IPS-20b (cell line): ENCODE results near the gene ZNF697.
"Not testable (repeated sequence)": the region's sequence is repeated elsewhere in the genome, so short reads cannot be mapped to it uniquely, and the experiment has no call there.

Experiments
- H3K27ac ChIP-seq: one replicate; pipeline ENCODE4 v1.5.1; 2013; ENCODE audit warnings: low read length
- H3K27me3 ChIP-seq: 2 replicates; pipeline ENCODE4 v1.6.1; 2013; ENCODE audit warnings: mild to moderate bottlenecking, low read length, inconsistent platforms; ENCODE audit not compliant: insufficient read depth
- H3K36me3 ChIP-seq: 2 replicates; pipeline ENCODE4 v1.6.1; 2013; ENCODE audit warnings: low read depth, mild to moderate bottlenecking, inconsistent platforms, low read length, moderate library complexity; ENCODE audit not compliant: insufficient read depth
- H3K4me1 ChIP-seq: 2 replicates; pipeline ENCODE4 v1.6.1; 2013; ENCODE audit warnings: mild to moderate bottlenecking, control low read depth, inconsistent platforms, low read length, moderate library complexity; ENCODE audit not compliant: insufficient read depth
- H3K4me3 ChIP-seq: 2 replicates; pipeline ENCODE4 v1.5.1; 2013; ENCODE audit warnings: mild to moderate bottlenecking, low read length, inconsistent platforms
- H3K9ac ChIP-seq: 2 replicates; pipeline ENCODE4 v1.6.1; 2013; ENCODE audit warnings: low read depth, mild to moderate bottlenecking, inconsistent platforms, low read length, moderate library complexity
- H3K9me3 ChIP-seq: 2 replicates; pipeline ENCODE4 v1.6.1; 2013; ENCODE audit warnings: mild to moderate bottlenecking, low read depth, low read length, inconsistent platforms; ENCODE audit not compliant: insufficient read depth

The ZNF697 gene

GRCh38 chr1:119626841-119627240 is 21.2 kb downstream of the ZNF697 start:
- no peak overlapping the region for H3K9ac ChIP-seq
- H3K9me3 ChIP-seq, result no peaks in the 10 kb centered on the region
- H3K36me3 ChIP-seq, result peaks cover 35% of the 10 kb centered on the region
- no peaks in the 10 kb centered on the region for H3K27me3 ChIP-seq
- no peak overlapping the region for H3K4me3 ChIP-seq
- no peak overlapping the region for H3K27ac ChIP-seq
- H3K4me1 ChIP-seq, result 0 out of 2 replicates have a peak, but pooled peaks cover under 1% of the 10 kb centered on the region

GRCh38 chr1:119626011-119626545 is 22.0 kb downstream of the ZNF697 start:
- Histone ChIP-seq H3K36me3 (peaks cover 35% of the 10 kb centered on the region), H3K27ac (no peak overlapping the region), H3K4me1 (no peaks in the 10 kb centered on the region), H3K9me3 (no peaks in the 10 kb centered on the region), H3K27me3 (no peaks in the 10 kb centered on the region), H3K9ac (no peak overlapping the region), H3K4me3 (no peak overlapping the region)

GRCh38 chr1:119623678-119624077 is 24.4 kb downstream of the ZNF697 start:
- Histone ChIP-seq H3K4me3 (no peak overlapping the region), H3K36me3 (peaks cover 47% of the 10 kb centered on the region), H3K27me3 (no peaks in the 10 kb centered on the region), H3K4me1 (no peaks in the 10 kb centered on the region), H3K9me3 (no peaks in the 10 kb centered on the region), H3K27ac (no peak overlapping the region), H3K9ac (no peak overlapping the region)

GRCh38 chr1:119623193-119623515 is 24.9 kb downstream of the ZNF697 start:
- H3K4me1 ChIP-seq, result no peaks in the 10 kb centered on the region
- H3K27me3 ChIP-seq, result no peaks in the 10 kb centered on the region
- H3K9ac ChIP-seq, result no peak overlapping the region
- H3K27ac ChIP-seq, result no peak overlapping the region
- H3K9me3 ChIP-seq, result no peaks in the 10 kb centered on the region
- no peak overlapping the region for H3K4me3 ChIP-seq
- H3K36me3 ChIP-seq, result peaks cover 47% of the 10 kb centered on the region

- Histone ChIP-seq H3K27me3 (no peaks in the 10 kb centered on the region), H3K4me3 (no peak overlapping the region), H3K9me3 (no peaks in the 10 kb centered on the region), H3K27ac (no peak overlapping the region), H3K36me3 (peaks cover 47% of the 10 kb centered on the region), H3K9ac (no peak overlapping the region), H3K4me1 (no peaks in the 10 kb centered on the region)
Observed at GRCh38 chr1:119622311-119623192, 25.5 kb downstream of the ZNF697 start.

GRCh38 chr1:119621705-119622104 is 26.4 kb downstream of the ZNF697 start:
- Histone ChIP-seq H3K9me3 (no peaks in the 10 kb centered on the region), H3K36me3 (peaks cover 47% of the 10 kb centered on the region), H3K27ac (no peak overlapping the region), H3K27me3 (no peaks in the 10 kb centered on the region), H3K9ac (no peak overlapping the region), H3K4me1 (no peaks in the 10 kb centered on the region), H3K4me3 (no peak overlapping the region)

- peaks cover 18% of the 10 kb centered on the region for H3K36me3 ChIP-seq
- H3K27me3 ChIP-seq, result no peaks in the 10 kb centered on the region
- H3K9ac ChIP-seq, result no peak overlapping the region
- no peaks in the 10 kb centered on the region for H3K4me1 ChIP-seq
- H3K27ac ChIP-seq, result no peak overlapping the region
- H3K4me3 ChIP-seq, result no peak overlapping the region
- no peaks in the 10 kb centered on the region for H3K9me3 ChIP-seq
Observed at GRCh38 chr1:119617751-119618691, 30.0 kb downstream of the ZNF697 start.

- H3K36me3 ChIP-seq, result peaks cover 12% of the 10 kb centered on the region
- H3K9me3 ChIP-seq, H3K9ac ChIP-seq, H3K4me1 ChIP-seq, H3K4me3 ChIP-seq, H3K27ac ChIP-seq, H3K27me3 ChIP-seq: not testable (repeated sequence)
Observed at GRCh38 chr1:119616748-119617147, 31.3 kb downstream of the ZNF697 start.

GRCh38 chr1:119615100-119615499 is 33.0 kb downstream of the ZNF697 start:
- H3K9me3 ChIP-seq, H3K27me3 ChIP-seq, H3K9ac ChIP-seq, H3K27ac ChIP-seq, H3K36me3 ChIP-seq, H3K4me3 ChIP-seq, H3K4me1 ChIP-seq: not testable (repeated sequence)

GRCh38 chr1:119613769-119614720 is 34.0 kb downstream of the ZNF697 start:
- Histone ChIP-seq H3K27me3 (no peaks in the 10 kb centered on the region), H3K9me3 (no peaks in the 10 kb centered on the region), H3K9ac (no peak overlapping the region), H3K36me3 (no peaks in the 10 kb centered on the region), H3K4me3 (no peak overlapping the region), H3K27ac (no peak overlapping the region), H3K4me1 (no peaks in the 10 kb centered on the region; the same call in 1 of the 2 replicates)

GRCh38 chr1:119611701-119612113 is 36.4 kb downstream of the ZNF697 start:
- peak overlapping the region; percentile 29; the same call in 1 of the 2 replicates for H3K4me3 ChIP-seq
- H3K4me1 ChIP-seq, result no peaks in the 10 kb centered on the region; the same call in 1 of the 2 replicates
- H3K27me3 ChIP-seq, result no peaks in the 10 kb centered on the region
- no peaks in the 10 kb centered on the region for H3K9me3 ChIP-seq
- H3K9ac ChIP-seq, result peak overlapping the region; percentile 29; the same call in 1 of the 2 replicates
- no peaks in the 10 kb centered on the region for H3K36me3 ChIP-seq
- no peak overlapping the region for H3K27ac ChIP-seq
